SK-N-MC (cell line): ENCODE measurements around the gene GPATCH4.

ENCODE experiments used
- EZH2 ChIP-seq: fragments of 200-600 bp; sonication (generic); IDR thresholded peaks from one replicate; pipeline ENCODE4 v1.6.1; 2017; ENCODE audit warnings: antibody characterized with exemption
- POLR2AphosphoS5 ChIP-seq: IDR thresholded peaks from 2 replicates; pipeline ENCODE4 v1.6.1; 2012; ENCODE audit warnings: mild to moderate bottlenecking, low read depth, low read length, borderline replicate concordance

DNA sequence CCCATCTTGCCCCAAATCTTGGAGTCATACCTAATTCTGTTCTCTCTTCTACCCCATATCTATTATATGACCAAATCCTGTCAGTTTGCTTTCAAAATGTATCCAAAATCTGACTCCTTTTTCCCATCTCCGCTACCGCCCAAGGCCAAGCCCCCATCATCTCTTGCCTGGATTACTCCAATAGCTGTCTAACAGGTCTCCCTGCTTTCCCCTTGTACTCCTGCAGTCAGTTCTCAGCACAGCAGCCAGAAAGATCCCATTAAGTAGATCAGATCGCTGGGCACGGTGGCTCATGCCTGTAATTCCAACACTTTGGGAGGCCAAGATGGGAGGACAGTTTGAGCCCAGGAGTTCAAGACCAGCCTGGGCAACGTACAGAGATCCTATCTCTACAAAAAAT lies 48.8 kb downstream of the GPATCH4 start:
- no peak for TF ChIP-seq POLR2AphosphoS5
- TF ChIP-seq EZH2 = no peak
